Middle frontal gyrus (tissue), 1 donor: ENCODE data around the gene CCDC12.

ENCODE experiments used
- DNase-seq: peaks from one replicate; pipeline ENCODE4 v3.0.0-alpha.2; 2015; ENCODE audit warnings: low spot score; ENCODE audit errors: extremely low spot score

The CCDC12 gene

DNA sequence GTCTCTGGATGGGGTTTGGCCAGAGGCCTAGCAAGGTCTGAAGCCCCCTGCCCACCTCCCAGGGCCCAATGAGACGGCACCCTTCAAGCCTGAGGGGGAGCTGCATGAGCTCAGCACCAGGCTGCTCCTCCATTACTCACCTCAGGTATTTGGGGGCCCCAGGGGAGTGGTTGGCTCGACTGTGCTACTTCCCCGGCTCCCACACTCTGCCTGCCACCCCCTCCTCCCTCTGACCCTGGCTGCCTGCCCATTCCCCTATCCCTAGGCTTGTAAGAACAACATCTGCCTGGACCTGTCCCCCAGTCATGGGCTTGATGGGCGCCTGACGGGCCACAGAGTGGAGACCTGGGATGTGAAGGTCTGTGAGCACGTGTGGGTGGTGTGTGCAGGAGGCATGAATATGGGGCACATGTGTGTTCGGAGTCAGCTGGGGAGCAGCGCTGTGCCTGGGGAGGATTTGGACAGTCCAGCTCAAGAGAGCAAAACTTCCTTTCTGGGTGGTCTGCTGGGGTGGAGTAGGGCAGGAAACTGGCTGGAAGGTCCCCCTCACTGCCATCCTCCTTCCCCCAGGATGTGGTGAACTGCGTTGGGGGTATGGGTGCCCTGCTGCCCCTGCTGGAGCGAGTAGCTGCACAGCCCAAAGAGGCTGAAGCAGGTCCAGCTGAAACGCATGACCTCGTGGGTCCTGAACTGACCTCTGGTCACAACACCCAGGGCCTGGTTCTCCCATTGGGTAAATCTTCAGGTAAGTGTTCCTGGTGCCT is 20.3 kb upstream of the CCDC12 start:
- no peak for DNase-seq

- no peak for DNase-seq
Measured at GRCh38 chr3:46995901-46996562, 19.5 kb upstream of the CCDC12 start.

GRCh38 chr3:46994801-46995731 is 18.5 kb upstream of the CCDC12 start:
- no peak for DNase-seq

DNA sequence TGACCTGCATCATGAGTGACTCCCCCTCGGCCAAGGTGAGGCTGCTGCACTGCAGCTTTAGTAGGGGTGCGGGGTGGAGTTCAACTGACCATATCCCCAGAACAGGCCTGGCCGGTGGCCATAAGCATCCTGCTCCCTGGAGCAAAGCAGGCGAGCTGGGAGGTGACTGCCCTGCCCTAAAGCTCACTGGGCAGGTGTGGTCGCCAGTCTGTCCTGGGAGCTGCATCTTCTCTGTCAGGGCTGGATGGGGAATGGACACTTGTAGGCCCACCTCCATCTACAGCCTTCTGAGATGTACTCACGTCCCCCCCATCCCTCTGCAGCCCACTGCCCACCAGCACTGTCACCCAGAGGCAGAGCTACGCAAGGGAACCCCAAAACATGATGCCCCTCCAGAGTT is 17.4 kb upstream of the CCDC12 start:
- DNase-seq = no peak

DNA sequence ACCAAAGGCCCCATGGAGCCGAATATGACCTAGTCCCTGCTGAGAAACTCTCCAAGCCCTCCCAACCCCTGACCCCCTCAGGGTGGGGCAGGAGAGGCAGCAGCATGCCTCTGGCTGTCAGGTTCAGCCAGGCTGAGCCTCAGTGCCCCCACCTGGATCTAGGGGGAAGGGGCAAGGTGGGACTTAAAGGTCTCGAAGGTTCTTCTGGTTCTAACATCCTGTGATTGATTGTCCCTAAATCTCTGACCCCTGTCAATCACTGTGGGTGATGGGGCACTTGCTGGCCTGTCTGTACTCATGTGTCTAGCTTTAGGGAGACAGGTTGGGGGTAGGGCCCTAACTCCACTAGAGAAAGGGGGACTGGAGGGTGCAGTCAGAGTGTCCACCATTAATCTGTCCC is 16.7 kb upstream of the CCDC12 start:
- DNase-seq = no peak

GRCh38 chr3:46992231-46992630 is 15.7 kb upstream of the CCDC12 start:
- no peak for DNase-seq

GRCh38 chr3:46991406-46992165 is 15.0 kb upstream of the CCDC12 start:
- no peak for DNase-seq

DNA sequence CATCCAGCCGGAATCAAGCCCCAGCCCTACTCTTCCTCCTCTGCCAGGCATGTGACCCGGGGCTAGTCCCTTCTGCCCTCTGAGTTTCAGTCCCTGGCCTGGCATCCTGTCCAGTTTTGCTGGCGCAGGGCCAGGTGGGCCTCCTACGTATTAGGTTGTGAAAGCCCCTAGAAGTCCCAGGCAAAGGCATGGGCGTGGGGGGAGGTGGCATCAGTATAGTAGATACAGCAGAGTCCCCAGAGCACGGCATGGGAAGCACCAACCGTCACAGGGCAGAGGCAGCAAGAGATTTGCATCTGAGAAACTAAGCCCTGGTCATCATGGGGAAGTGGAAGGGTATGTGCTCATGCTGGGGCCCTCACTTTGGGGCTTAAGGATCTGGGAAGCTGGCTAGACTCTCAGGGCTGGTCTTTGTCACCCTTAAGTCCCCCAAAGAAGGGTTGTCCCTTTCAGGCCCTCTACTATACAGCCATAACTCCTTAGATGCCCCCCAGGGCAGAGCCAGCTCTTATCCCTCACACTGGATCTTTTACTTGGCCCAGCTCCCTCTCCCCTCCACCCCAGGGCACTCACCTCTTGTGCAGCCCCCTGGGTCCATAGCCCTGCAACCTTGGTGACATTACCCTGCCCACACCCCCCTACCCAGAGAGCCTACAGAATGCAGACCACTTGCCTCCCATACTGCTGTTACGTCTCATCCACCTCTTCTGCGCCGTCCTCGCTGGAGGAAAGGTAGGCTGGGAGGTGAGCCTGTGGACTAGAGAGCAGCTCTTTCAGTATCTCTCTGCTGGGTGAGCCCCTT is 14.2 kb upstream of the CCDC12 start:
- DNase-seq = no peak

- no peak for DNase-seq
Measured at GRCh38 chr3:46989146-46989810, 12.7 kb upstream of the CCDC12 start.

DNA sequence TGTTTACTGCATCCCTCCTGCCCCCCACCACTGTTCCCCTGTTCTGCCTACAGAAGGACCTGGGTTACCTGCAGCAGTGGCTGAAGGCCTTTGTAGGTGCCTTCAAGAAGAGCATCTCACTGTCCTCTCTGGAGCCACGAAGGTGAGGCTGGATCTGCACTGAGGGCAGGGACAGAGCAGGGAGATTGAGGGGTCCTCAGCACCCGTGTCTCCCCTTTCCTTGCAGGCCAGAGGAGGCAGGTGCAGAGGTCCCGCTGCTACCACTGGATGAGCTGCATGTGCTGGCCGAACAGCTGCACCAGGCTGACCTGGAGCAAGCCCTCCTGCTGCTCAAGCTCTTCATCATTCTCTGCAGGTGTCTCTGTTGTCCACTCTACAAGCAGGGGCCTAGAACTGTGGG is 12.1 kb upstream of the CCDC12 start:
- DNase-seq = no peak

GRCh38 chr3:46987743-46988401 is 11.3 kb upstream of the CCDC12 start:
- DNase-seq = no peak

- DNase-seq = no peak
Measured at GRCh38 chr3:46987319-46987742, 10.8 kb upstream of the CCDC12 start.

GRCh38 chr3:46986782-46987310 is 10.3 kb upstream of the CCDC12 start:
- DNase-seq = no peak

GRCh38 chr3:46986055-46986730 is 9.6 kb upstream of the CCDC12 start:
- DNase-seq = no peak

DNA sequence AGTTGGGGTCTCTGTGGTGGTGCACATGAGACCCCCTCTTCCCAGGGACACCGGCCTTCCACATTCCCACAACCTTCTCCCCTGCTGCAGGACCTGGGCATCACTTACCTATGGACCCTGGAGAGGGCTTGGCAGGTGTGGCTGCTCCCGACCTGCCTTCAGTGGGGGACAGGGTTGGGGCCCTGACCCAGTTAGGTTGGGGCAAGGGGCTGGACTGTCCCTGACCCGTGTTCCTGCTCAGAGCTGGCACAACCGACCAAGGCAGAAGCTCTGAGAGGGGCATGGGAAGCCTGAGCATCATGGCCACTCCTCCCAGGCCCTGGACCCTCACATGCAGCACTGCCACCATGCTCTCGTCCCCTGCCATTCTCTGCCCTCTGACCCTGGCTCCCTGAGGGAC is 9.0 kb upstream of the CCDC12 start:
- DNase-seq = no peak

DNA sequence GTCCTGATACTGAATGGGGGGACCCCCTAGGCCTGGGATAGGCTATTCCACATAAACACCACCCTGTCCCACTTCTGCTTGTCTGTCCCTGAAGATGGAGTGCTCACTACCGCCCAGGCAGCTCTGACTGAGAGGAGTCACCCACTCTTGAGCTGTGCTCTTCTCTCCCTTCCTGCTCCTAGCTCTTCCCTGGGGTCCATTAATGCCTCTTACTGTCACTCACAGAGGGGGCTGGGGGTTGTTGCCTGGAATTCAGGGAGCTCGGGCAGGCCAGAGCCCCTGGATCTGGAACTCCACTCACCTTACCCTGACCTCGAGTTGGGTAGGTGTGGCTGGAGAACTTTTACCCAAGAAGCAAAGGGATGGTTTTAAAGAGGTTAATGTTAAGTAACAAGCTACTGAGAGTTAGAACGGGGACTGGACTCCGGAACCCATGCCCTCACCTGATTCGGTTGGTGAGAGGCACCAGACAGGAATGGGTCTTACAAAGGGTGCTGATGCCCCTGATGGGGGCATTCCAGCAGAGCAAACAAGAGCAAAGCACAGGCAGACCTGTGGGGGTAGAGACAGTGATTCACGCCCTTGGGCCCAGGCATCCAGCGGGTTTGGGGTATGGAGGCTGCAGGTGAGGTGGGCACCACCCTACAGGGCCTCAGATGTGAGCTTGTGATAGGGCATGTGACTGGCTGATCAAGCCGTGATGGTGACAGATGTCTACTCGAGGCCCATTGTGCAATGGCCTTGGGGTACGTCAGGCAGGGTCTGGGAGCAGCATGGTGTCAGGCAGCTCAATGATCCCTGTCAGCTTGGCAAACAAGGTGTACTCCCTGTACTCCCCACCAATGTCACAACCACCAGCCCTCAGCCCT is 8.3 kb upstream of the CCDC12 start:
- DNase-seq = no peak

DNA sequence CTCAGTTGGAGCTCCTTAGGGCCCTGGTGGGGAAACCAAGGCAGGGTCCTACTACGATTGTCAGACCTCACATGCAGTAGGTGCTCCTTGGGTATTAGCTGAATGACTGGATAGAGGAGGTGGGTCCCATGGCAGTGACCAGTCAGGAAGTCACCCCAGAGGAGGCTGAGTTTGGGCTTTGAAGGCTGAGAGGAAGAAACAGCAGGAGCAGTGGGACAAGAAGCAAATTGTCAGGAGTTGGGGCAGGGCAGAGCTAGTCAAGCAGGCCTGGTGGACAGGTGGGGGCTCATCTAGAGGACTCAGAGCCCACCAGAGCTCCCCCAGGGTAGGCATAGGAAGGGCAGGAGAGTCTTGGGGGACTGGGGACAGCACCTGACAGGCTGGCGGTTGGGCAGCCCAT is 6.0 kb upstream of the CCDC12 start:
- no peak for DNase-seq
